Ishikawa (cell line): ENCODE results near the gene MAP3K5.

Source experiments
- CREB1 ChIP-seq: IDR thresholded peaks from 2 replicates; pipeline ENCODE4 v1.6.1; 2012; ENCODE audit warnings: low read depth
- EP300 ChIP-seq: IDR thresholded peaks from 2 replicates; pipeline ENCODE4 v1.6.1; 2012; ENCODE audit warnings: borderline replicate concordance
- MAX ChIP-seq: IDR thresholded peaks from 2 replicates; pipeline ENCODE4 v1.6.1; 2012
- REST ChIP-seq: IDR thresholded peaks from 2 replicates; pipeline ENCODE4 v1.6.1; 2012; ENCODE audit warnings: low read depth, mild to moderate bottlenecking
- TAF1 ChIP-seq: IDR thresholded peaks from 2 replicates; pipeline ENCODE4 v1.6.1; 2012; ENCODE audit warnings: low read depth, mild to moderate bottlenecking
- TCF12 ChIP-seq: IDR thresholded peaks from 2 replicates; pipeline ENCODE4 v1.6.1; 2012; ENCODE audit warnings: low read depth
- TEAD4 ChIP-seq: IDR thresholded peaks from 2 replicates; pipeline ENCODE4 v1.6.1; 2012

- TF ChIP-seq CREB1 (no peak), TCF12 (no peak), MAX (no peak), REST (no peak), EP300 (no peak), TAF1 (no peak), TEAD4 (no peak)
Measured at GRCh38 chr6:136647363-136647852, 144.9 kb downstream of the MAP3K5 start.
